NCI-H1092 treated with DMSO at 0.1 percent for 48 hours (cell line): ENCODE data around the gene NUPR1.
"Not testable (repeated sequence)": the region's sequence is repeated elsewhere in the genome, so short reads cannot be mapped to it uniquely, and the experiment has no call there.

ENCODE experiments used
- DNase-seq: peaks from one replicate; lab custom pipeline; 2025; lab: John Stamatoyannopoulos, UW

Gene NUPR1

DNA sequence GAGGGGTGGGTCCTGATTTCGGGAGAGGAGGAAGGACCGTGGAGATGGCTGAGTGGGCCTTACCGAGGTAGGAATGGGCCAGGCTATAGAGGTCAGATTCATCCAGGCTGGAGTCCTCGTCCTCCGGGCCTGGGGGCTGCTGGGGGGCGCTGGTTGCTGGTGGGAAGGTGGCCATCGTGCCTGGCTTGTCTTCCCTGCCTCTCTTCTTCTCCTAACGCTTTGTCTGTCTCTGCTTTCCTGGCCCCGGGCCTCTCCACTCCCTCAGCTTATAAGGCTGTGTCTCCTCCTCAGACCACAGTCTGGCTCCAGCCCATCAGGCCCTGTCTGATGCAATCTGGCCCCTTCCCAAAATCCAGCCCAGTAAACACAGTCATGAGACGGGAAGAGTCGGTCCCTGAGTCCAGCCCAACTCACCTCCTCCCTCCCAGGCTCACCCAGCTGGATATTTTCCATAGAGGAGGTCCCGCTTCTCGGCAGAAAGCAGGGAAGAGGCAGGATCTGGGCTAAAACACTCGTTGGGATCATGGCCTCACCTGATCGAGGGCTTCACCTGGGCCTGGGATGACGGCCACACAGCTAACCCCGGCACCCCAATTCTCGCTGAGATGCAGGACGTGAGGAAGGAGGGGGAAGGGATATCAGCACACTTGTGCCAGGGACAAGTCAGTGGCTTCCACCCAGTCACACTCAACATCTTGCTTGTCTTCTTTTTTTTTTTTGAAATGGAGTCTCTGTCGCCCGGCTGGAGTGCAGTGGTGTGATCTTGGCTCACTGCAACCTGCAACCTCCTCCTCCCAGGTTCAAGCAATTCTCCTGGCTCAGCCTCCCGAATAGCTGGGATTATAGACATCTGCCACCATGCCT, at the start of gene NUPR1:
Gene NUPR1, minus strand, starts transcription at position 242 of the 864 bp plus-strand sequence. Its CDS starts 67 bp downstream, at position 175.
- no peak for DNase-seq

GRCh38 chr16:28587386-28587785, 48.6 kb upstream of the NUPR1 start:
- DNase-seq, result no peak

DNA sequence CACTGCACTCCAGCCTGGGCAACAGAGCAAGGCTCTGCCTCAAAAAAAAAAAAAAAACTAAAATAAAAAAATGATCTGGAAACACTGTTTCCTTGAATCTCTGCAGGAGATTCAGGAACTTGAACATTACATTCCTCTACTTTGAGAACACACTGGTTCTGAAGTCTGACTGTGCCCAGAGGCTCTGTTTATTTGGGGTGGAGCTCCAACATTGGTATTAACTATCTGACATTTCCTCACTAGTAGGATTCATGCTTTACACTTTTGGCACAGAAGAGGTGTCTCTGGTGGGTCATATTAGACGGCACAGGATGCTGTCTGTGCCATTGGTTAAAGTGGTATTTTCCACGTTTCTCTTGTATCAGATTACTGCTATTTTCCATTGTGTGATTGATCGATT, 47.7 kb upstream of the NUPR1 start:
- no peak for DNase-seq

DNA sequence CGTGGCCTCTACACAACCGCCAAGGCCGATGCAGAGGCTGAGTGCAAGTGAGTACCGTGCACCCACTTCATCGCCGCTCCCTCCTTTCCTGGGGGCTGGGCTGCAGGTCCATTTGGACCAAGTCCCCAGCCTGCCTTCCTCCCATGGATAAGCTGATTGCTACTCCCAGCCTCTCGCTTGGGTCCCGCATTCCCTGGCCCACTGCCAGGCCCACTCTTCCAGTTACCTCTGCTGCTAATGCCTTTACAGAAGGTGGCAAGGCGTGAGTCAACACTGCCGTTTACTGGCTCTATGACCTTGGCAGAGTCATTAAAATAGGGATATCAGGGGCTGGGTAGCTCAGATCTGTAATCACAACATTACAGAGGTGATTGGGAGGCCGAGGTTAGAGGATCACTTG, 46.9 kb upstream of the NUPR1 start:
- DNase-seq, result no peak

DNA sequence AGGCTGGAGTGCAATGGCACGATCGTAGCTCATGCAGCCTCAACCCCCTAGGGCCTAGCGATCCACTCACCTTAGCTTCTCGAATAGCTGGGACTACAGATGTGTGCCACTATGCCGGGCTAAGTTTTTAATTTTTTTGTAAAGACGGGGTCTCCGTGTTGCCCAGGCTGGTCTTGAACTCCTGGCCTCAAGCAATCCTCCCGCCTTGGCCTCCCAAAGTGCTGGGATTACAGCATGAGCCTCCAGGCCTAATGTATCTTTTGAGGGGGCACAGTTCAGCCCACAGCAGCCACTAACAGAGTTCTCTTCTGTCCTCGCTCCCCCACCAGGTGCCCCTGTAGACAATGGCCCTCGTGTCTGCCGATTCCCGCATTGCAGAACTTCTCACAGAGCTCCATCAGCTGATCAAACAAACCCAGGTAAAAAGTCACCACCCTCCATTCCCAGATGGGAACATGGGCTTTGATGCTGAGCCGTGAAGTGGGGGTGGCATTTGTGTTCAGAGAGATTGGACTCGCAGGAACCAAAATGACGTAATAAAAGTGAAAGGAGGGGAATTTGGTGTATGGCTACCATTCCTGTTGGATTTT, 42.0 kb upstream of the NUPR1 start:
- DNase-seq, result no peak

DNA sequence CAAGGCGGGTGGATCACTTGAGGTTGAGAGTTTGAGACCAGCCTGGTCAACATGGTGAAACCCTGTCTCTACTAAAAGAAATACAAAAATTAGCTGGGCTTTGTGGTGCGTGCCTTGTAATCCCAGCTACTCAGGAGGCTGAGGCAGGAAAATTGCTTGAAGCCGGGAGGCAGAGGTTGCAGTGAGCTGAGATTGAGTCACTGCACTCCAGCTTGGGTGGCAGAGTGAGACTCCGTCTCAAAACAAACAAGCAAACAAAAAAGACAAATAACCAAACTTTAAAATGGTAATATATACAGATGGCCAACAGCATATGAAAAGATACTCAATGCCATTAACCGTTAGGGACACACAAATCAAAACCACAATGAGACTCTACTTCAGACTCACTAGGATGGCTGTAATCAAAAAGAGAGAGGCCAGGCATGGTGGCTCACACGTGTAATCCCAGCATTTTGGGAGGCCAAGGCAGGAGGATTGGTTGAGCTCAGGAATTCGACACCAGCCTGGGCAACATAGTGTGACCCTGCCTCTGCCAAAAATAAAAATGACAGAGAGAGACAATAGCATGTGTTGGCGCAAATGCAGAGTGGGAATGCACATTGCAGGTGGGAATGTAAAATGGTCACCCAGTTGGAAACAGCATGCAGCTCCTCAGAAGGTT, 36.8 kb upstream of the NUPR1 start:
- no peak for DNase-seq

DNA sequence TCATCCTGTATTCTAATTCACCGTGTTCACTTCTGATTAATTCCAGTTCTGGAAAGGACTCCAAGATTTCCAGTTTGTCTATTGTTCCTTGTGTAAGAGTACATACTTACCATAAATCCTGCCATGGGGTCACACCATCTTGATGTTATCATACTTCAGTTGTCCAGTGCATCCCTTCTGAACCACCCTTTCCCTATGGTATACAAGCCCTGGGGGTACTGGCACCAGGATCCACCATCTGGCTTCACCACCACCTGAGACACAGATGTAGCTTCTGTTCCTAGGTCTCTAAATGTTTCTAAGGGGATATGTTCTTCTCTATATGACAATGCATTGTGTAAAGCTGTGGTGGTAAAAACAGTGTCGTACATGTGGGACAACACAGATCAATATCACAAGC, 36.2 kb upstream of the NUPR1 start:
- DNase-seq, result no peak

DNA sequence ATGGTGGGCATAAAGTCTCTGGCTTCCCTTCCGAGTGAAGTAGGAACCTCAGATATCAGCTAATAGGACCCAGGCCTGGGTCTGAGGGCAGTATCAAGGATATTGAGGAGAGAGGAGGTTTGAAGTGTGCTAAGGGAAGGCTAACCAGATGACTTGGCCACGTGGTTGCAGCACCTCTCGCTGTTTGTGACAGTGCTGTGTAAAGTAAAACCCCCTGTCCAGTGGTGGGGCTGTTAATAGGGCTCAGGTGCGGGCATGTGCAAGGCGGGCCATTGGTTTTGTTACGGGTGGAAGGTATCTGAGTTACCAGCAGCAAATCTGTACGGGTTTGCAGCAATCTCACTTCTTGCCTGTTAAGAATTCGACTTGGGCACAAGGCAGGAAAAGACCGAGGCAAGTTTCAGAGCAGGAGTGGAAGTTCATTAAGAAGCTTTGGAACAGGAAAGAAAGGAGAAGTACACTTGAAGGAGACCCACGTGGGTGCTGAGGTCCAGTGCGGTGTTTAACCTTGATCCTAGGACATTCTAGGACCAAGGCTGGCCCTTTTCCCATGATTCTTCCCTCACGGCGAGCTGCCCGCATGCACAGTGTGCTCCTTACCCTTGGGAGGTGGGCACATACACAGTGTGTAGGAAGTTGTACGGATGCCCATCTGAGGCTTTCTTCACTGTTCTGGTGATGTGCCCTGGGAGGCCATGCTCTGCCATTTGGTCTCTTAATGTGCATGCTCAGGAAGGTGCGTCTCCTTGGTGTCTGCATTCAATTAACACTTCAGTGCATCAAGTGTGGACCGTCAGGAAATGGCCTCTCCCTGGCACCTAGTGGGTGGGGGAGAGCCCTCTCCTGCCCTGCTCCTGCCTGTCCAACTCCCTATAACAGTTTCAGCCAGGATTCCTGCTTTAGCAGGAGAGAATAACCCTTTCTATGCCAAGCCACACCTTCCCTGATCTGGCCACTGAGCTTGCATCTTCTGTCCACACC, 35.3 kb upstream of the NUPR1 start:
- DNase-seq, result no peak

GRCh38 chr16:28572696-28573510, 34.1 kb upstream of the NUPR1 start:
- DNase-seq, result no peak

GRCh38 chr16:28569968-28570752, 31.4 kb upstream of the NUPR1 start:
- no peak for DNase-seq

DNA sequence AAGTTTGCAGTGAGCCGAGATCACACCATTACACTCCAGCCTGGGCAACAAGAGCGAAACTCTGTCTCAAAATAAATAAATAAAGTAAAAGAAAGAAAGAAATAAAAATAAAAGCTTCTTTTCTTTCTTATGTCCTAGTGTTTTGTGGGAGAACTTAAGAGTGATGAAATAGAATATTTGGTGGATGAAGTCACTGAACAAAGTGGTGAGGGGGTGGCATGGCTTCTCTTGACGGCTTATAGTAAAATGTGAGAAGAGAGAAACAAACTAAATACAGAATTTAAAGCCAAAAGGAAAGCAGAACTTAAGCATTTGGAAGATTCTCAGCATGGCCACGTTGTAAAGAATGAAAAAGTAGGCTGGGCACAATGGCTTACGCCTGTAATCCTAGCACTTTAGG, 30.2 kb upstream of the NUPR1 start:
- no peak for DNase-seq

DNA sequence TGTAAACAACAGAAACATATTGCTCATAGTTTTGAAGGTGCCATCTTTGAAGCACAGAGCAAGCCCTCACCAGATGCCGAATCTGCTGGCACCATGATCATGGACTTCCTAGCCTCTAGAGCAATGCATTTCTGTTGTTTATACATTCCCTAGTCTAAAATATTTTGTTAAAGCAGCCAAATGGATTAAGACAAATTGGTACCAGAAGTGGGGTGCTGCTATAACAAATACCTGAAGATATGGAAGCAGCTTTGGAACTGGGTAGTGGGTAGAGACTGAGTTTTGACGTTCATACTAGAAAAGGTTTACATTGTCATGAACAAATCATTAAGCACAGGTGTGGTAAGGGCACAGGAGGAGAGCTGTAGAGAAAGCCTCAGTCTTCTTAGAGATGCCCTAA, 28.5 kb upstream of the NUPR1 start:
- DNase-seq, result no peak

DNA sequence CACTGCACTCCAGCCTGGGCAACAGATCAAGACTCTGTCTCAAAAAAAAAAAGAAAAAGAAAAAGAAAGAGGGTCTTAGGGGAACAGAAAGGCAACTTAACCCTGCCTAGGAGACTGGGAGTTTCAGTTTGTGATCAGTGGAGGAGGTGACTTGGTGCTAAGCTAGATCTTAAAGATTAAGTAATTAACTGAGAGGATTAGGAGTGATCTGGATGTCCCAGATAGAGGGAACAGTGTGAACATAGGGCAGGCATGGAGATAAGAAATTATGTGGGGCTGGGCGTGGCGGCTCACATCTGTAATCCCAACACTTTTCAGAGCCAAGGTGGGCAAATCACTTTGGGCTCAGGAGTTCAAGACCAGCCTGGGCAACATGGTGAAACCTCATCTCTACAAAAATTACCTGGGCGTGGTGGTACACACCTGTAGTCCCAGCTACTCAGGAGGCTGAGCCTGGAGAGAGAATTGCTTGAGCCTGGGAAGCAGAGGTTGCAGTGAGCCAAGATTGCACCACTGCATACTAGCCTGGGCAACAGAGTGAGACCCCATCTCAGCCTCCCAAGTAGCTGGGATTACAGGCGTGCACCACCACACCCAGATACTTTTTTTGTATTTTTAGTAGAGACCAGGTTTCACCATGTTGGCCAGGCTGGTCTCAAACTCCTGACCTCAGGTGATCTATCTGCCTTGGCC, 27.6 kb upstream of the NUPR1 start:
- not testable (repeated sequence) for DNase-seq

GRCh38 chr16:28563218-28563617, 24.4 kb upstream of the NUPR1 start:
- no peak for DNase-seq

DNA sequence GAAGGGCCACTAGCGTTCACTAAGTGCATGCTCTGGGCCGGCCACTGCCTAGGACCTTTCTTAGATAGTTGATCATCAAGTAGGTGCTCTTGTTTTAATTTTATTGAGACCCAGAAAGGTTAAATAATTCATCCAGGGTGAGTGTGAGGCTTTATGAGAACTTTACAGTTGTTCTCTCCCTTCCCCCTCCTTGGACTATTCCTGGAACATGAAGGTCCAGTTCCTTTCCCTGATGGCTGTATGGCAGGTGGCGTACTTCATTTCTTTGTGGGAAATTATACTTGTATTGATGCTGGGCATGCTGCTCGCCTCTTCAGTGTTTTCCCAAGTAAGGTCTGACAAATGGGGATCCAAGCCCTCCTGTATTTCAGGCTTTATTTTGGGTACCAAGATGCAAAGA, 23.4 kb upstream of the NUPR1 start:
- no peak for DNase-seq

- no peak for DNase-seq
These were observed 22.9 kb upstream of the NUPR1 start for GRCh38 chr16:28561557-28562187.

GRCh38 chr16:28558456-28558855, 19.7 kb upstream of the NUPR1 start:
- no peak for DNase-seq

DNA sequence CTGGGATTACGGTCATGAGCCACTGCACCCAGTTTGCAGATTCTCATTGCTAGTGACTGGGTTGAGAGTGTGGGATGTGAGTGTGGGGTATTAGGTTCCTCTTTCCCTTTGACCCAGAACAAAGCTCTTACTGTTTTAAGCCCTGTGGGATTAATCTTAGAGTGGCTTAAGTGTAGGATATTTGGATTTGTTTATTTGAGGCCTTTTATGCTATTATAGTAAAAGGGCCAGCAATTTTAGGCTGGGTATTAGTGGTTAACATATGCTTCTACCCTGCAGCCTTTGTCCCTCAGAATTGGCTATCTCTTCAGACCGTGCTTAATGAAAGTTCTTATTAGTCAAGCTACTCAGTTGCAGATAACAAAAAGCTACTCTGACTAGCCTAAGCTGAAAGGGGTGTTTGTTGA, 18.1 kb upstream of the NUPR1 start:
- no peak for DNase-seq

DNA sequence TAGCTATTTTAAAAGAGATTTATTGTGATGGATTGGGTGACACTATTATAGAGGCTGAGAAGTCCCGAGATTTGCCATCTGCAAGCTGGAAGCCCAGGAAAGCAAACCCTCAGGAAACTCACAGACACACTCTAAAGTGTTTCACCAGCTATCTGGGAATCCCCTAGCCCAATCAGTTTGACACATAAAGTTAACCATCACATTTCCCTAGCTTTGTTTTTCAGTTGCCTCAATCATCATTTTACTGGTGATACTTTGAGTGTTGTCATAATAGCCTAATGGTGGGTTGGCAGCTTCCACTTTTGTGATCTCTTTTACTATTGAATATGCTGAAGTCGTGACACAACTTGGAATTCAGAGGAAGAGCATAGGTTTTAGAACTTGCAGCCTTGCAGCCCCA, 16.8 kb upstream of the NUPR1 start:
- no peak for DNase-seq
